HepG2 (cell line): Measurements from ENCODE around the gene KRTAP5-6. TPM values are rescaled to one million over a fixed set of nuclear protein-coding genes. Genes with fewer than 3 reads are reported as not detected.
A peak's percentile ranks its signal among the peaks of the same experiment; 100 is the strongest.

Experiments used
- HNF1A ChIP-seq, 2 experiments: sonication (generic) in 1 of 2; formaldehyde crosslinking in 1 of 2; IDR thresholded peaks; 2 replicates each; pipeline versions ENCODE4 v1.4.0 to v1.6.1; 2016 to 2020; ENCODE audit warnings: borderline replicate concordance in 1 of 2, low read depth in 1 of 2, mild to moderate bottlenecking in 1 of 2, missing genetic modification reagents in 1 of 2
- MED13 ChIP-seq: sonication (generic); formaldehyde crosslinking; IDR thresholded peaks from 2 replicates; pipeline ENCODE4 v1.5.0; 2020; ENCODE audit warnings: missing genetic modification reagents
- MED8 ChIP-seq: sonication (generic); formaldehyde crosslinking; IDR thresholded peaks from 2 replicates; pipeline ENCODE4 v1.8.1; 2023; ENCODE audit warnings: mild to moderate bottlenecking, missing genetic modification reagents; ENCODE audit not compliant: insufficient replicate concordance
- MTA3 ChIP-seq: sonication (generic); formaldehyde crosslinking; IDR thresholded peaks from 2 replicates; pipeline ENCODE4 v1.4.0; 2020; ENCODE audit warnings: missing genetic modification reagents
- MTERF4 ChIP-seq: sonication (generic); formaldehyde crosslinking; IDR thresholded peaks from 2 replicates; pipeline ENCODE4 v1.8.0; 2023; ENCODE audit warnings: mild to moderate bottlenecking, missing genetic modification reagents
- MYNN ChIP-seq: sonication (generic); formaldehyde crosslinking; IDR thresholded peaks from 2 replicates; pipeline ENCODE4 v1.4.0; 2020; ENCODE audit warnings: mild to moderate bottlenecking, low read depth, missing genetic modification reagents
- NR2F1 ChIP-seq, 2 experiments: fragments of 450-650 bp in 1 of 2; formaldehyde crosslinking in 1 of 2; IDR thresholded peaks; 2 replicates each; pipeline versions ENCODE4 v1.5.0 to v1.6.1; 2016 to 2020; ENCODE audit warnings: mild to moderate bottlenecking in 1 of 2, missing compliant biosample characterization in 1 of 2, missing genetic modification reagents in 1 of 2, moderate library complexity in 1 of 2
- PPARG ChIP-seq: conservative IDR thresholded peaks from 2 replicates; pipeline ENCODE4 v1.6.1; 2016; ENCODE audit warnings: missing biosample characterization, missing genetic modification reagents
- REL ChIP-seq: sonication (generic); formaldehyde crosslinking; conservative IDR thresholded peaks from 2 replicates; pipeline ENCODE4 v1.8.0; 2022; ENCODE audit warnings: mild to moderate bottlenecking, missing genetic modification reagents, moderate library complexity
- REXO4 ChIP-seq: sonication (generic); formaldehyde crosslinking; IDR thresholded peaks from 2 replicates; pipeline ENCODE4 v1.8.0; 2022; ENCODE audit warnings: missing genetic modification reagents, mild to moderate bottlenecking, borderline replicate concordance
- SIN3A ChIP-seq: IDR thresholded peaks from 2 replicates; pipeline ENCODE4 v1.6.1; 2011; ENCODE audit warnings: low read depth, mild to moderate bottlenecking, control low read depth, low read length, borderline replicate concordance
- SIX1 ChIP-seq: sonication (generic); formaldehyde crosslinking; IDR thresholded peaks from 2 replicates; pipeline ENCODE4 v1.4.0; 2020; ENCODE audit warnings: missing genetic modification reagents, borderline replicate concordance
- SRSF4 ChIP-seq: fragments of 200-400 bp; formaldehyde crosslinking; IDR thresholded peaks from one replicate; pipeline ENCODE4 v1.6.1; 2018; ENCODE audit warnings: mild to moderate bottlenecking, low read depth, low read length, moderate library complexity; ENCODE audit not compliant: poor library complexity, severe bottlenecking
- ZBTB4 ChIP-seq: sonication (generic); formaldehyde crosslinking; IDR thresholded peaks from 2 replicates; pipeline ENCODE4 v1.4.0; 2020; ENCODE audit warnings: missing genetic modification reagents, mild to moderate bottlenecking, borderline replicate concordance
- ZBTB7B ChIP-seq: sonication (generic); formaldehyde crosslinking; IDR thresholded peaks from 2 replicates; pipeline ENCODE4 v1.4.0; 2020; ENCODE audit warnings: missing genetic modification reagents
- ZFY ChIP-seq: sonication (generic); formaldehyde crosslinking; IDR thresholded peaks from 2 replicates; pipeline ENCODE4 v1.4.0; 2020; ENCODE audit warnings: missing genetic modification reagents
- ZNF143 ChIP-seq: sonication (generic); formaldehyde crosslinking; IDR thresholded peaks from 2 replicates; pipeline ENCODE4 v1.4.0; 2020; ENCODE audit warnings: missing genetic modification reagents
- ZNF264 ChIP-seq: sonication (generic); formaldehyde crosslinking; IDR thresholded peaks from 2 replicates; pipeline ENCODE4 v1.4.0; 2020; ENCODE audit warnings: missing genetic modification reagents
- ZNF430 ChIP-seq: sonication (generic); formaldehyde crosslinking; IDR thresholded peaks from 2 replicates; pipeline ENCODE4 v1.9.0; 2021; ENCODE audit warnings: mild to moderate bottlenecking, missing genetic modification reagents
- ZNF510 ChIP-seq: sonication (generic); formaldehyde crosslinking; IDR thresholded peaks from 2 replicates; pipeline ENCODE4 v1.4.0; 2020; ENCODE audit warnings: low read depth, mild to moderate bottlenecking, missing genetic modification reagents
- ZNF781 ChIP-seq: sonication (generic); formaldehyde crosslinking; IDR thresholded peaks from 2 replicates; pipeline ENCODE4 v1.5.1; 2020; ENCODE audit warnings: borderline replicate concordance, mild to moderate bottlenecking, missing genetic modification reagents; ENCODE audit errors: not compliant biosample characterization
- polyA plus RNA-seq, 8 experiments: library from polyadenylated mRNA; depleted of rRNA in 3 of 8; stranded (reverse) in 7 of 8; unstranded in 1 of 8; fragments of >200 nt; fragmentation: Illumina TruSeq in 4 of 8; extraction: Trizol in 4 of 8; gene quantifications; 2 replicates each; pipeline versions ENCODE4 v1.2.1 to v1.2.3, GENCODE V29; 2011 to 2016; ENCODE audit warnings: low read depth in 4 of 8, missing spikeins in 1 of 8, mixed read lengths in 1 of 8; ENCODE audit not compliant: insufficient read depth in 1 of 8
- total RNA-seq, 5 experiments: library from RNA; depleted of rRNA; stranded (reverse); fragments of >200 nt; fragmentation: Illumina TruSeq; extraction: Trizol; gene quantifications; 2 replicates each; pipeline ENCODE4 v1.2.3, GENCODE V29; 2016; ENCODE audit warnings: low read depth in 1 of 5

The KRTAP5-6 gene
- total and polyA plus RNA-seq, 2 of the 13 experiments (the other 11 are each of a cell fraction or from before 2014, with no cell fraction given) = not detected

GRCh38 chr11:1660111-1660867, 36.7 kb upstream of the KRTAP5-6 start (continued):
- peak; percentile 52; the same call in 1 of the 2 replicates for TF ChIP-seq ZBTB4 (CRISPR knock-in tag)
- TF ChIP-seq REXO4 = no peak
- no peak for TF ChIP-seq ZBTB7B (CRISPR knock-in tag)
- TF ChIP-seq SIX1 (CRISPR knock-in tag) = no peak
- TF ChIP-seq MED8 = peak; percentile 29
- TF ChIP-seq ZNF264 = no peak
- no peak for TF ChIP-seq NR2F1 (CRISPR knock-in tag; IDR thresholded peaks at IDR 0.05)
- TF ChIP-seq MYNN (CRISPR knock-in tag) = no peak
- no peak for TF ChIP-seq SIN3A
- TF ChIP-seq ZNF143 (CRISPR knock-in tag) = no peak
- TF ChIP-seq MTA3 (CRISPR knock-in tag) = no peak
- TF ChIP-seq ZNF781 = no peak
- no peak for TF ChIP-seq SRSF4
- no peak for TF ChIP-seq HNF1A (IDR thresholded peaks at IDR 0.05; ENCODE audit: low read depth)
- TF ChIP-seq HNF1A (CRISPR knock-in tag; IDR thresholded peaks at IDR 0.05; ENCODE audit: borderline replicate concordance) = no peak
- no peak for TF ChIP-seq ZFY (CRISPR knock-in tag)
- TF ChIP-seq REL (CRISPR knock-in tag) = no peak
- TF ChIP-seq ZNF510 = no peak
- no peak for TF ChIP-seq ZNF430 (CRISPR knock-in tag)
- peak; percentile 40; the same call in 1 of the 2 replicates for TF ChIP-seq MTERF4
- no peak for TF ChIP-seq PPARG (CRISPR knock-in tag)
- TF ChIP-seq MED13 (CRISPR knock-in tag) = no peak
